SKM-1 (cell line): ENCODE results near the gene PDE4B.
"Not testable (repeated sequence)": the region's sequence is repeated elsewhere in the genome, so short reads cannot be mapped to it uniquely, and the experiment has no call there.

ENCODE experiments used
- DNase-seq: peaks from one replicate; lab custom pipeline; 2025; ENCODE audit not compliant: unreplicated experiment; lab: John Stamatoyannopoulos, UW

PDE4B gene

GRCh38 chr1:65949230-65949626 is 156.5 kb downstream of the PDE4B start:
- no peak for DNase-seq

DNA sequence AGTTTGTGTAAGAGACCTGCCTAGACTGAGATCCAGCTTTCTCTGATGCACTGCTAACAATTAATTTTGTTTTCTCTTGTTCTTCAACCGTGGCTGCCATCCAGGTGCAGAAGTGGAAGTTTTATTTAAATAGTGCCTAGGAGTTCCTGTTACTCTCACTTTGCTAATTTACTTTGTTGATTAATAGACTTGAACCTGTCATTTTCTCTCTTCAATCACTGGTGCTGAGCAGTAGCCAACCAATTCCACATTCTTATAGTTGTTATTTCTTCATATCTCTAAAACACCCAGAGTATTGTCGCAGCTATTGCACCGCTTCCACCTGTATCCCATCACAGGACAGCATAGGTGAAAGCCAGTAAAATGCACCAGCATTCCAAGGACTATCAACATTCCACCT is 157.2 kb downstream of the PDE4B start:
- no peak for DNase-seq

DNA sequence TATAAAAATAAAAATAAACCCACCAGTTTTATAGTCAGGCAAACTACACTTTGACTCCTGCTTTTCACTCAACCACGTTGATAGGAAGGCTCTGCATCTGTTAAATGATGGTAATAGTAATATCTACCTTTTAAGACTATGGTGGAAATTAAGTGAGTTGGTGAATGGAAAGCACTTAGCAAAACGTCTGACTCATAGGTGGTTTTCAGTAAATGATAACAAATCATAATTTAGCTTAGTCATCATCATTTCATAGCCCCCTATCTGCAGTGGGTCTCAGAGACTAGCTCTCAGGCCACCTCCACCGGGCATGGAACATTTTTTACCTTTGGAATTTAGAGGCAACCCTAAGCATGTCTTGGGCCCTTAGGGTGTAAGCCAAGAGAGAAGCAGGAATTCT is 160.0 kb downstream of the PDE4B start:
- no peak for DNase-seq

GRCh38 chr1:65953170-65953569 is 160.5 kb downstream of the PDE4B start:
- no peak for DNase-seq

DNA sequence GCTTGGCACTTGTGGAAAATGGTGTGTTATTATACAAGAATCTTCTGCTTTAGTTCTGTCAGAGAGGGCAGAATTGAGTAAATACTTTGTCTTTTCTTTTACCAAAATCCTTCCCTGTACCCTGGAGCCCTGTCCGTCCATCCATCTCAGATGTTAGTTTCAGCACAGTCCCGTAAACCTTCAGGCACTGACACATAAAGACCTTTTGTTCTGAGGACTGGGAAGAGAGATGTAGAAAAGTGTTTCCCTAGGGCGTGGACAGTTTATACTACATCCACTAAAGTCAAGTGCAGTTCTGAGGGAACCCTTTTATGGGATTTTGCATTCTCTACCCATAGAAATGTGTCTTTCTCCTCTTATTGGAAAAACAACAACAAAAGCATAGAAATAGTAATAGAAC is 162.4 kb downstream of the PDE4B start:
- DNase-seq: no peak

DNA sequence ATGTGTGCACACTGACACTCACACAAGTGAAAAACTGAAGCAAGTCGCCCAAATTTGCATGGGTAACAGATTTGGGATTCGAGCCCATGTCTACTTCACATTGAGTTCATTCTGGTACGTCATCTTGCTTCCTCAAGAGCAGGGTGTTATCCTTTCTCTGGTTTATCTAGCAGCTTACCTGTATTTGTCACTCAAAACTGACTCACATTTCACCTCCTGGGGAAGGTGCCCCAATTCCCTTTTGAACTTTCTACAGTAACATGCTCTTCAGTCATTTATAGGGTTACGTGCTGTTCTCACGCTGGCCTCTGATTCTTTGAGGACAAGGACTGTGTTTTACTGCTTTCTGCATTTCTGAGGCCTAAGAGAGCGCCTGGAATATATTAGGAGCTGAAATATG is 162.8 kb downstream of the PDE4B start:
- no peak for DNase-seq

DNA sequence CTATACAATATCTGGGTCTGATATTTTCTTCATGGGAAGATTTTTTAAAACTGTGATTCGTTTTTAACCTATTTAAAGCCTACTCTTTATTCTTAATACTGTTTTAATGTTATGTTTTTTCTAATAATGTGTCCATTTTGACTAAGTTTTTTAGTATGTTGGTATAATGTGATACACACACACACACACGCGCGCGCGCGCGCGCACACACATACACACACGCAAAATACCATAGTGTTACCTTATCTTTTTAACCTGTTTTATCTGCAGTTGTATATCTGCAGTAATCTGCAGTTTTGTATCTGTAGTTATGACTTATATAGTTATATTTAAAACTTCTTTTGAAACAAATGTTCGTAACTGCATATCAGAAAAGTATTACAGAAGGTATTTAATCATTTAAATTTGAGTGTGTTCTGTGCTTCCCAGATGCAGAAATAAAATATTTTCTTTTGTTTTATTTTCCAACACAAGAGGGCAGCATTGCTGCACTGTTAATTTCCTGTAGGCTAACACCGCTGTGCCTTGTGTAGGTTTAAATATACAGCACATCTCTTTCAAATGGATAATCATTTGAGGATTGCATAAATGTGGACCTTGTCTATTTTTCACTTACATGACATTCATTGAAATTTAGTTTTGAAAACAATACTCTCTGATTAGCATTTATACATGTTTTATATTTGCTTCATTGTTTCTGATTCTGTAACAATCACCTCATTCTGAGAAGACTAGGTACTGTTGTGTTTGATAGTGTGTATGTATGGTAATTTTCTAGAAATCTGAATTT is 166.1 kb downstream of the PDE4B start:
- no peak for DNase-seq

GRCh38 chr1:65959896-65960567 is 167.3 kb downstream of the PDE4B start:
- no peak for DNase-seq

GRCh38 chr1:65963156-65963888 is 170.6 kb downstream of the PDE4B start:
- DNase-seq: no peak

- no peak for DNase-seq
These were observed 171.4 kb downstream of the PDE4B start for GRCh38 chr1:65964123-65964522.

- DNase-seq: no peak
These were observed 172.7 kb downstream of the PDE4B start for GRCh38 chr1:65965112-65965996.

DNA sequence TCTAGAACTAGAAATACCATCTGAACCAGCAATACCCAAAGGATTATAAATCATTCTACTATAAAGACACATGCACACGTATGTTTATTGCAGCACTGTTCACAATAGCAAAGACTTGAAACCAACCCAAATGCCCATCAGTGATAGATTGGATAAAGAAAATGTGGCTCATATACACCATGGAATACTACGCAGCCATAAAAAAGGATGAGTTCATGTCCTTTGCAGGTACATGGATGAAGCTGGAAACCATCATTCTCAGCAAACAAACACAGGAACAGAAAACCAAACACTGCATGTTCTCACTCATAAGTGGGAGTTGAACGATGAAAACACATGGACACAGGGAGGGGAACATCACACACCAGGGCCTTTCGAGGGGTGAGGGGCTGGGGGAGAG is 174.8 kb downstream of the PDE4B start:
- not testable (repeated sequence) for DNase-seq

GRCh38 chr1:65971547-65971946 is 178.9 kb downstream of the PDE4B start:
- no peak for DNase-seq

DNA sequence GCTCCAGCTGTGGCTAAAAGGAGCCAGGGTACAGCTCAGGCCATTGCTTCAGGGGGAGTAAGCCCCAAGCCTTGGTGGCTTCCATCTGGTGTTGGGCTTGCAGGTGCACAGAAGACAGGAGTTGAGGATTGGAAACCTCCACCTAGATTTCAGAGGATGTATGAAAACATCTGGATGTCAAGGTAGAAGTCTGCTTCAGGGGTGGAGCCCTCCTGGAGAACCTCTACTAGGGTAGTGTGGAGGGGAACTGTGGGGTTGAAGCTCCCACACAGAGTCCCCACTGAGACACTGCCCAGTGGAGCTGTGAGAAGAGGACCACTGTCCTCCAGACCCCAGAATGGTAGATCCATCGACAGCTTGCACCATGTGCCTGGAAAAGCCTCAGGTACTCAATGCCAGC is 183.0 kb downstream of the PDE4B start:
- no peak for DNase-seq

GRCh38 chr1:65979136-65980044 is 186.7 kb downstream of the PDE4B start:
- no peak for DNase-seq

- DNase-seq: no peak
These were observed 187.5 kb downstream of the PDE4B start for GRCh38 chr1:65980237-65980636.

GRCh38 chr1:65983500-65983899 is 190.8 kb downstream of the PDE4B start:
- DNase-seq: no peak

DNA sequence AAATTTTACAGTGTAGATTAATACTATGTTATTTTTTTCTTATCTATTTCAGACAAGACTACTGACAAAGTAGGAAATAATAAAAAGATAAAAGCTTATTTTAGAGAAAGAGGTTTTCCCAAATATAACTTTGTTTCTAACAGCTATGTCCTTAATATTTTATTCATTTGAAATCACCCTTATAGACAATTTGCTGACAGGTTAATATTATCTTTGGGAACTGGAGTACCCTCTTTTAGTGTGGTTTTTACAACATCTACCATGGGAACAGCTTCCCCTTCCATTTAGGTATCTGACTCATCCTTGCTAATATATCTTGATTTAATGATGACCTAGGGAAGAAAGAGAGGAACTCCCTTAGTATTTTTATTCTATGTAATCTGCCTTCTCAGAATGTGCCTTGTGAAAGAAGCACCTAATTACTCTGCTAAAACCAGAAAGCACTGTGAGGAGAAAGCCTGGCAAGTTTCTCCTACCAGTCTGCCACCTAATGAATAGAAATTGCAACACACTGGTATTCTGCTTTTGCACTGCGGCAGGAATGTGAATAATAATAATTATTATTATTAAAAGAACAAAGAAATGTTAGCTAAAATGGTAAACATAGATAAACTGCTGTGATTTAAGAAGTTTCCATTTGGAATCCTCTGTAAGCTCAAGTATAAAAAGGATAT is 192.8 kb downstream of the PDE4B start:
- DNase-seq: no peak

- no peak for DNase-seq
These were observed 193.5 kb downstream of the PDE4B start for GRCh38 chr1:65986146-65986545.
